HG02763 (cell line): Measurements from ENCODE around the gene TOR1AIP1.
A peak's percentile ranks its signal among the peaks of the same experiment; 100 is the strongest.
"Not testable (repeated sequence)": the region's sequence is repeated elsewhere in the genome, so short reads cannot be mapped to it uniquely, and the experiment has no call there.

ENCODE experiments used
- ATAC-seq: cut with Tn5 transposase; IDR thresholded peaks from one replicate; pipeline ENCODE4 v1.9.1; 2021; ENCODE audit warnings: mild to moderate bottlenecking, moderate library complexity; ENCODE audit not compliant: unreplicated experiment

TOR1AIP1 gene, protein sequence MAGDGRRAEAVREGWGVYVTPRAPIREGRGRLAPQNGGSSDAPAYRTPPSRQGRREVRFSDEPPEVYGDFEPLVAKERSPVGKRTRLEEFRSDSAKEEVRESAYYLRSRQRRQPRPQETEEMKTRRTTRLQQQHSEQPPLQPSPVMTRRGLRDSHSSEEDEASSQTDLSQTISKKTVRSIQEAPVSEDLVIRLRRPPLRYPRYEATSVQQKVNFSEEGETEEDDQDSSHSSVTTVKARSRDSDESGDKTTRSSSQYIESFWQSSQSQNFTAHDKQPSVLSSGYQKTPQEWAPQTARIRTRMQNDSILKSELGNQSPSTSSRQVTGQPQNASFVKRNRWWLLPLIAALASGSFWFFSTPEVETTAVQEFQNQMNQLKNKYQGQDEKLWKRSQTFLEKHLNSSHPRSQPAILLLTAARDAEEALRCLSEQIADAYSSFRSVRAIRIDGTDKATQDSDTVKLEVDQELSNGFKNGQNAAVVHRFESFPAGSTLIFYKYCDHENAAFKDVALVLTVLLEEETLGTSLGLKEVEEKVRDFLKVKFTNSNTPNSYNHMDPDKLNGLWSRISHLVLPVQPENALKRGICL

GRCh38 chr1:179882253-179883039 is at the start of gene TOR1AIP1:
TSS of gene TOR1AIP1 (plus strand) at chr1:179882285. CDS start at chr1:179882503, 218 bp downstream.
- peak; percentile 77 for ATAC-seq

GRCh38 chr1:179836686-179837445 is 45.2 kb upstream of the TOR1AIP1 start:
- not testable (repeated sequence) for ATAC-seq

GRCh38 chr1:179840107-179840506 is 42.0 kb upstream of the TOR1AIP1 start:
- ATAC-seq, result no peak

DNA sequence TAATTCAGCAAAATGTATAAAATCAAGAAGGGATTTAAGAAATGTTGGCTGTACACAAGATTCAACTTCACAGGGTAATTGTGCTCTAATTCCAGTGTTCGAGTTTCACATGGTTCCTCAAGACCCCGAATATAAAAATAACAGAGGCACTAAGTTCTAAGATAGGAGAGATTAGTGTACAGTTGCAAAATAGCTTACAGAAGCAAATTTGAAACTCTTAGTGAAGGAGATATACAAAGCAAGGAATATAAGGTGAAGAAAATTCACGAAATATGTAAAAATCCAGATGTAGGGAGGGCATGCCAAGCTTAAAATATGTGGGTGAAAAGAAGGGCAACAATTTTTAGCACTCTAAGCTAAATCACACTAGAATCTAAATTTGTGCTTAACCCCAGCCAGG is 33.9 kb upstream of the TOR1AIP1 start:
- ATAC-seq, result no peak

DNA sequence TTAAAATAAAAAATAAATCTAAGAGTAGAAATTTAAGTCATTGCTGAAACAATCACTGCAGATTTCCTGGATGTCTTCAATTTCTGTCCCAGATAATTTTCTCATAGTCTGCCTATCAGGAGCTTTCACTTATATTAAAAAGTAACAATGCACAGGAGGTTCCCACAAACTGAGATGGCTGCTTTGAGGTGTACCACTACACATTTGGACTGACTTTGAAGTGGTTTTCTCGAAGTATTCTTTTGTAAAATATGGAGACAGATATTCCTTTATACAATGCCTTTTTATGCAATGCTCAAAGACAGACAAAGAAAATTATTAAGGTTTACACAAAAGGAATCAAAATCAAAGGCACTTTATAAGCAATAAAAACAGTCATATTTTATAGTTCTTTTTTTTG is 29.0 kb upstream of the TOR1AIP1 start:
- no peak for ATAC-seq

DNA sequence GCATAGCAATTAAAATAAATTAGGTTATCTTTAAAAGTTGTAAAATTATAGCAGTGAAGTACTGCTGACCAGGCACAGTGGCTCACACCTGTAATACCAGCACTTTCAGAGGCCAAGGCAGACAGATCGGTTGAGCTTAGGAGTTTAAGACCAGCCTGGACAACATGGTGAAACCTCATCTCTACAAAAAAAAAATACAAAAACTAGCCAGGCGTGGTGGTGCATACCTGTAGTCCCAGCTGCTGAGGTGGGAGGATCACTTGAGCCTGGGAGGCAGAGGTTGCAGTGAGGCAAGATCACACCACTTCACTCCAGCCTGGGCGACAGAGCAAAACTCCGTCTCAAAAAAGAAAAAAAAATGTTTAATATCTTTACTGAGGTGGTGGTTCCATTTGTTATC is 26.3 kb upstream of the TOR1AIP1 start:
- ATAC-seq, result not testable (repeated sequence)

- no peak for ATAC-seq
Measured at GRCh38 chr1:179856296-179856695, 25.8 kb upstream of the TOR1AIP1 start.

- ATAC-seq, result no peak
Measured at GRCh38 chr1:179857009-179857408, 25.1 kb upstream of the TOR1AIP1 start.

DNA sequence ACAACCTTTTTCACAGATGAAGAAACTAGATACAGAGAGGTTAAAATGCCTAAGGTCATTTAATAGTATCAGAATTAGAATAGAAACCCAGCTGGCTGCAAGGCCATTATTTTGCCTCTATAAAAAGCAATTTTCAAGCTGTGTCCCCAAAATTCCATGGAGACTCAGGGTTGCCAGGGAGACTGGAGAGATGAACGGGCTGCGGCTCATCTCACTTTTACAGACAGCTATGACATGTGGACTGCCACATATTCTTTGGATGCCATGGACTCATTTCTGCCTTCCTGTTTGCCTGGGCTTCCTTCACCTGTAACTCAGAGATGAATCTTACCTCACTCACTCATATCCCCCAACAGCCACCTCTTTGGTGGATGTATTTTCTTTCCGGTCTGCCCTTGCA is 21.4 kb upstream of the TOR1AIP1 start:
- ATAC-seq, result no peak

DNA sequence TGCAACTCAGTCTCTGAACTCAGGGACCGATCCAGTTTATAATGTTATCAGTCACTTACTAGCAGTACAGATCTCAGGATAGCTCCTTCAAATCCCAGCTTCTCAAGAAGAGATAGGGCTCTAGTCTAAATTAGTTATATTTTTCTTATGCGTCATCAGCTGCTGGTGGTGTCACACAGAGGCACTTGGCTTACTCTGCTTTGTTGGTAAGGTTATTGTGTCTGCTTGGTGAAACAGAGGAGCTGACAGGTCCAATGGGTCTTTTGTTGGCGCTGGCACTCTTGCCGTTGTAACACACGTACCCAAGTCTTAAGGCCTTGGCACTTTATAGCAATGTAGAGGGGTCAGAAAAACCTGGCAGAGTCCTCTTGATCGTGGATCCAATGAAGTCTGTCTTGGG is 16.7 kb upstream of the TOR1AIP1 start:
- ATAC-seq, result no peak

DNA sequence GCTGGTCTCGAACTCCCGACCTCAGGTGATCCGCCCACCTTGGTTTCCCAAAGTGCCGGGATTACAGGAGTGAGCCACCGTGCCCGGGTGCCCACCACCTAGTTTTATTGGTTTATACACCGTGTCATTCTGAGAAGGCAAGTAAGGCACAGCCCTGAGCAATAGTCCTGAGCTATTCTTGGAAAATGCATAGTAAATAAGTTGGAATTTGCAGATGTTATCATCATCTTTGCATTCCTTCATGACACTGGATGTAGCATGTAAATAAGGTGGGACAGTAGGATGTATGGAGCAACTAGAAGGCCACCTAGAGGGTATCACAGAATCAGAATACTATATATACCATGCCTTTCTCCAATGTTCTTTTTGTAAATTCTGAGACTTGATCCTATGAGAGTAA is 15.5 kb upstream of the TOR1AIP1 start:
- ATAC-seq, result no peak

DNA sequence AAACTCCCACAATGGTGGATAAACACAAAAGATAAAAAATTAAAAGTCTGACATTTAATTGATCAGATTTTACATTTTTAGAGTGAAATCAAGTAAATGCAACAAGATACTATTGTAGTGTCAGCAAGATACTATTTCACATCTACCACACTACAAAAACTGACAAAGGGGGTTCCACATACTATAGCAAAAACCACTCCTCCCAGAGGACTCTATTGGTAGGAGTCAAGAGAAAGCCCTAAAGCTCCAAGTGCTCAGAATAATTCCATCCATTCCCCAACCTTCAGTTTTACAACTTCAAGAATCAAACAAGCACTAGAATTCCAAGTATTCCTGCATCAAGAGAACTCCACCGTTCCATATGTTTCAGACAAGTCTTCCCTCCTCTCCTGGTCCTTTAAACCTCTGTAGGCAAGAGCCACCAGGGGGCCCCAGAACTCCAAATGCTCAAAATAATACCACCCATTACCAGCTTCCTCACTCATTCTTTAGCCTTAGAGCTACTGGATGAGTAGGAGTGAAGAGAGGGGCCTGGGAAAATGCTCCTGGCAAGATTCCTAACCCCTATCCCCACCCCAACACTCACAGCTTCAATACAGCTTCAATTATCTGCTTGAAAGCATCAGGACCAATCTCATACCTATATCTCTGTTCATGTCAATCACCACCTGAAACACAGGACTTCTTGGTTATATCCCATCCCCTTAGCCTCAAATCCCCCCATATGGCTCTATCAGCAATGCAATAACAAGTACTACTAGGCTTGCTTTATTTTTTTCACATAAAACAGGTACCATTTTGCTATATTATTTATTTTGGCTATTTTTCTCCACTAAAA is 14.4 kb upstream of the TOR1AIP1 start:
- ATAC-seq, result peak; percentile 70

DNA sequence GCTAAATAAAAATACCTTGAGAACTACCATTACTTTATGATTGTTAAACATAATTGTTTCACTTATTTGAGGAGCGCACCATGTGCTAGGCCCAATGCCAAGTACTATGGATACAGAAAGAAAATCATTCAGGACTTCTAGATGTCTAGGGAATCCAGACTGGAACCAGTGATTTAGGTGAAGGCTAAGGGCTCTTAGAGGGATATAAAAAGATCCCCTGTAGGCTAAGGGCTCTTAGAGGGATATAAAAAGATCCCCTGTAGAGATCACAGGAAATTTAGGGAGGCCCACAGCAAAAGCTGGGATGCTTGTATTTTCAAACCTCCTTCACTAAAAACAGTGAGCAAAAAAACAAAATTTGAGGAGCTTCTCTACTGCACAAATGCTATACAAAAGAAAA is 11.2 kb upstream of the TOR1AIP1 start:
- ATAC-seq, result no peak

- ATAC-seq, result no peak
Measured at GRCh38 chr1:179871940-179872339, 10.1 kb upstream of the TOR1AIP1 start.

- no peak for ATAC-seq
Measured at GRCh38 chr1:179872558-179872957, 9.5 kb upstream of the TOR1AIP1 start.

DNA sequence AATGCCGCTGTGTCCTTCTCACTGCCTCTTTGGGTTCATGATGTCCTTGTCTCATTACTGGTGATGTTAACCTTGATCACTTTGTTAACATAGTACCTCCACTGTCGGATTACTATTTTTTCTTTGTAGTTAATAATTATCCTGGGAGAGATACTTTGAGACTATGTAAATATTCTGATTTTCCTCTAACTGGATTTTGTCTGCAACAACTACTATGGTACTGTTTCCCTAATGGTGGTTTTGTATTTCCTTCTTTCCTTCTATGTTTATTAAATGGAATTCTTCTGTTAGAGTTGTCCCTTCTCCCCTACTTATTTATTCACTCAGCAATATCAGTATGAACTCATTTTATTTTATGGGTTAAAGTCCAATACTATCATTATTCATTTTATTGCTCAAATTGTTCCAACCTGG is 8.6 kb upstream of the TOR1AIP1 start:
- ATAC-seq, result no peak

DNA sequence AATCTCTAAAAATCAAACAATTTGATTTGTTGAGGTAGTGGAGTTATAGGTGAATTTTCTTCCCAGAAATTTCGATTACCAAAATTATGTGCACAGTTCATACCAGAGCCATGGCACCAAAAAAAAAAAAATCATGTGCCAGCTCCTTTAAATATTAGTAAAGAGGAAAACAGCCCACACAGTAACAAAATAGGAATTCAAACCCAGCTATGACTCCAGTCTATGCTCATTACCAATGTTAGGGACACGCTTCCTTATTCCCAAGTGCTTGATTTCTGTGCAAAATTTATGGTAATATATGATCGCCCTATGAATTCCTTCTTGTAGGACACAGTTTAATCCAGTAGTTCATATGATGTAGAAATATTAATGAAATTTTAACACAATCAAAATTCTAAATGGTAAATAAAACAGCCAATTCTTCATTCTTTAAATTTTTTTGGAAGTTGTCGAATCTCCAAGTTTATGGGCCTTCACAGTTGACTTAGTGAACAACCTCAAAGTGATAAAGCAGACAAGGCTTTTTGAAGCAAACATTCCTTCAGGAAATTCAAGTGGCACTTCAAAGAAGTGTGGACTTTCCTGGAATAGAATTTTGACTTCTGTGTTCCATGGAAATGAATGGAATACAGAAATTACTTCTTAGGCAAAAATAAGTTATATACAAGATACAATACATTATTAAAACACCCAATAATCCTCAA is 6.3 kb upstream of the TOR1AIP1 start:
- no peak for ATAC-seq

DNA sequence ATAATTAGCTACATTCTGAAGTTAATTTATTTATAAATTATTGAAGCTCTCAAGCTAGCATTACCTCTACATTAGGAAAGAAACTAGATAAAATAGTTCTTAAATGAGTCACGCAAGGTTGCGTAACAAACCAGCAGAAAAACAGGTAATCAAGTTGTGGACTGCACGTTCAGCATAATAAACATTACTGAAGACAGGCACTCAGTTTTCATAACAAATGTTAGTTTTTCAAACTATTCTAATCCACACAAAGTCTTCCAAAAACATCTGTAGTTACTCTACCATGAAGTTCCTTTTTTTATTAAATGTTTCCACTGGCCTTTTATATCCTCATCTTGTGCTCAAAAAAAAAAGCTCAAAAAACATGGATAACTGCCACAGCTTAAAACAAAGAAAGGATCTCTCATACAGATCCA is 5.8 kb upstream of the TOR1AIP1 start:
- no peak for ATAC-seq

- ATAC-seq, result peak; percentile 66
Measured at GRCh38 chr1:179877586-179878265, 4.4 kb upstream of the TOR1AIP1 start, which contains the start of gene TOR1AIP2. TSS of gene TOR1AIP2 (minus strand) at chr1:179877803. CDS start at chr1:179852665, 25,138 bp downstream.
